ENCODE measurements around the gene NDNF.

GRCh38 chr4:120991885-120992284 is 80.5 kb downstream of the NDNF start:
- no peak for TF ChIP-seq CTCF (IDR thresholded peaks at IDR 0.05)
- TF ChIP-seq POLR2A (IDR thresholded peaks at IDR 0.05), result no peak
